NT2/D1 (cell line): ENCODE data around the gene EMD.
"Not testable (repeated sequence)": the region's sequence is repeated elsewhere in the genome, so short reads cannot be mapped to it uniquely, and the experiment has no call there.

Experiments used
- DNase-seq: peaks from one replicate; pipeline ENCODE4 v3.0.0-alpha.2; 2011; ENCODE audit warnings: low read depth, low spot score
- H3K27me3 ChIP-seq: 2 replicates; pipeline ENCODE4 v1.6.0; 2011; ENCODE audit warnings: mild to moderate bottlenecking; ENCODE audit not compliant: insufficient read length, insufficient read depth
- H3K36me3 ChIP-seq: 2 replicates; pipeline ENCODE4 v1.6.1; 2011; ENCODE audit warnings: mild to moderate bottlenecking, low read length, mixed read lengths; ENCODE audit not compliant: insufficient read depth, insufficient read length
- H3K4me1 ChIP-seq: 2 replicates; pipeline ENCODE4 v1.5.1; 2011; ENCODE audit not compliant: insufficient read depth, insufficient read length
- H3K4me3 ChIP-seq: 2 replicates; pipeline ENCODE4 v1.5.1; 2011; ENCODE audit warnings: low read depth; ENCODE audit not compliant: insufficient read length
- H3K9ac ChIP-seq: 2 replicates; pipeline ENCODE4 v1.6.0; 2011; ENCODE audit warnings: low read depth; ENCODE audit not compliant: insufficient read length
- H3K9me3 ChIP-seq: 2 replicates; pipeline ENCODE4 v1.5.1; 2011; ENCODE audit warnings: mild to moderate bottlenecking, low read length; ENCODE audit not compliant: insufficient read depth
- SUZ12 ChIP-seq: IDR thresholded peaks from 2 replicates; pipeline ENCODE4 v1.6.1; 2011; ENCODE audit not compliant: insufficient read length, insufficient read depth; ENCODE audit errors: extremely low read depth
- YY1 ChIP-seq: IDR thresholded peaks from 2 replicates; pipeline ENCODE4 v1.6.1; 2011; ENCODE audit not compliant: insufficient read length, insufficient read depth
- ZNF274 ChIP-seq: IDR thresholded peaks from 2 replicates; pipeline ENCODE4 v1.6.1; 2011; ENCODE audit warnings: mild to moderate bottlenecking, low read depth, low read length

Gene EMD

DNA sequence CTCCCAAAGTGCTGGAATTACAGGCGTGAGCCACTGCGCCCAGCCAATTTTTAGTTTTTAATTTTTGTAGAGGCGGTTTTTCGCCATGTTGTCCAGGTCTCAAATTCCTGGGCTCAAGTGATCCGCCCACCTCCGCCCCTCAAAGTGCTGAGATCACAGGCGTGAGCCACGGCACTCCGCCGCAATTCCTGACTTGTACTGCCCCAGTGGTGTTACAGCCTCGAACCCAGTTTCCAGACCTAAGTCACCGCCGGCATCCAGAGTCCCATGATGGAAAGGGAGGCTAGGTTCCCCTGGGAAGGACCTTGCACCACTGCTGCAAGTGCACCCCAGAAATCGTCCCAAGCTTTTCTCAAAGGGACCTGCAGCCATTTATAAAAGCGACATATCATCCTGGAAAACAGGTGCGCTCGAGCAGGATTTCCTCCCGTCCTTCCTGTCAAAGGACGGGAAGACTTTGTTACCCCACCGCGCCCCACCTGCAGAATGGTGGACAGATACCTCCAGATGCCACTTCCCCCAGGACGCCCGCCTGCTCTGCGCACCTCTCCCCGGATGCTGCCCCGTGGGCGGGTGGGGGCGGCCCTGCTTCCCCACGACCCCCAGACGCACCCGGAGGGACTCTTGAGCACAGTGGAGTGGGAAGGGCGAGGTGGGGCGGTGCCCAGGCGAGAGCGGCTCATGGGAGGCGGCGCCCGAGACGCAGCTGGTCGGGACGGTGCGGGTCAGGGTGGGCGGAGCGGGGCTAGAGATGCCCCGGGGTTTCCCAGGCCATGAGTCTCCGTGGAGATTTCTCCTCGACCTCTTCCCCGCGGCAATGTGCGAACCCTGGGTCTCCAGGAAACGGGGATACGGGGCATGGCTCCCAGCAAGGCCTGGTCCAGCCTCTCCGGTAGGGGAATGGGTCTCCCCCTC lies 18.1 kb downstream of the EMD start:
- Histone ChIP-seq H3K4me1 (peaks cover 2% of the 10 kb centered on the region), H3K9me3 (no peaks in the 10 kb centered on the region), H3K27me3 (no peaks in the 10 kb centered on the region), H3K9ac (peak overlapping the region; percentile 81), H3K4me3 (peak overlapping the region; percentile 71), H3K36me3 (peaks cover 29% of the 10 kb centered on the region)
- no peak for TF ChIP-seq SUZ12
- no peak for TF ChIP-seq ZNF274
- no peak for TF ChIP-seq YY1
- no peak for DNase-seq

DNA sequence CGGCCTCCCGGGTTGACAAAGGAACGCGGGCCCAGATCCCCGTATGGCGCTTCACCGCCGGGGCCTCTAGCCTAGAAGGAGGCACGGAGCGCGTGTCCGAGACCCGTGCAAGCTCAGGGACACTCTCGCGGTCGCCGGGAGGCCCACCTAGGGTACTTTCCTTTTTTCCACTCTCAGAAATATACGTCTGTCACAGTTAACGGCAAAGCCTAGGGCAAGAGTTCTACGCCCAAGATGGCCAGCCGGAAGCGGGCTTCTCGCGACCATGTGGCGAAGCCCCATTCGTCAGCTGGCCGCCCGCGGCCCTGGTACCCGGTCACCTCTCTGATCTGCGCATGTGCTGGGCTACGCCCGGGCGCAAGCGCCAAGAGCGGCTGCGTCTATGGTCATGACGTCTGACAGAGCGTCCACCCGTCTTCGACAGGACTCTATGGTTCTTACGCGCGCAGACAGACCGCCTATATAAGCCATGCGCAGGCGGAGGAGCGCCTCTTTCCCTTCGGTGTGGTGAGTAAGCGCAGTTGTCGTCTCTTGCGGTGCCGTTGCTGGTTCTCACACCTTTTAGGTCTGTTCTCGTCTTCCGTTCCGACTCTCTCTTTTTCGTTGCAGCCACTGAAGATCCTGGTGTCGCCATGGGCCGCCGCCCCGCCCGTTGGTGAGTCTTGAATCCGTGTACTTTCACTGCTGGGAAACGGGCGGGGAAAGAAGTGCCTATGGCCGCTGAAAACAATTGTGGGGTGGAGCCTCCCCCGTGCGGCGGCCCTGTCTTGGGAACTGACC lies 19.0 kb downstream of the EMD start, which contains the start of gene RPL10:
TSS of gene RPL10 (plus strand) at position 490 of the 780 bp plus-strand sequence. CDS start at position 633, 143 bp downstream.
- Histone ChIP-seq H3K4me3 (peak within 1 kb of the TSS; percentile 71), H3K36me3 (peaks cover 29% of the 10 kb centered on the region), H3K9ac (peak within 1 kb of the TSS; percentile 85), H3K4me1 (peaks cover 2% of the 10 kb centered on the region), H3K27me3 (no peaks in the 10 kb centered on the region), H3K9me3 (no peaks in the 10 kb centered on the region)
- TF ChIP-seq YY1: no peak
- peak; percentile 82 for DNase-seq

GRCh38 chrX:154398668-154399526 lies 19.8 kb downstream of the EMD start:
- H3K9me3 ChIP-seq: no peaks in the 10 kb centered on the region
- no peak for DNase-seq
- peaks cover 2% of the 10 kb centered on the region for H3K4me1 ChIP-seq
- H3K4me3 ChIP-seq: peak overlapping the region; percentile 71
- peaks cover 29% of the 10 kb centered on the region for H3K36me3 ChIP-seq
- H3K9ac ChIP-seq: peak overlapping the region; percentile 85
- TF ChIP-seq ZNF274 (no peak), SUZ12 (no peak), YY1 (no peak)
- H3K27me3 ChIP-seq: no peaks in the 10 kb centered on the region

GRCh38 chrX:154399527-154400368 lies 20.7 kb downstream of the EMD start:
- DNase-seq: no peak
- no peaks in the 10 kb centered on the region for H3K27me3 ChIP-seq
- peaks cover 2% of the 10 kb centered on the region for H3K4me1 ChIP-seq
- peaks cover 29% of the 10 kb centered on the region for H3K36me3 ChIP-seq
- H3K4me3 ChIP-seq: peak overlapping the region; percentile 71
- H3K9ac ChIP-seq: peak overlapping the region; percentile 85
- TF ChIP-seq YY1 (no peak), ZNF274 (no peak), SUZ12 (no peak)
- H3K9me3 ChIP-seq: no peaks in the 10 kb centered on the region

GRCh38 chrX:154400369-154400817 lies 21.3 kb downstream of the EMD start:
- Histone ChIP-seq H3K36me3 (peaks cover 29% of the 10 kb centered on the region), H3K9ac (peak overlapping the region; percentile 56)
- not testable (repeated sequence) for H3K4me1 ChIP-seq, H3K9me3 ChIP-seq, H3K4me3 ChIP-seq, H3K27me3 ChIP-seq, DNase-seq

GRCh38 chrX:154401045-154401799 lies 22.1 kb downstream of the EMD start:
- no peak for DNase-seq
- Histone ChIP-seq H3K4me1 (no peaks in the 10 kb centered on the region), H3K27me3 (no peaks in the 10 kb centered on the region), H3K9me3 (no peaks in the 10 kb centered on the region), H3K9ac (no peak overlapping the region), H3K4me3 (no peak overlapping the region), H3K36me3 (peaks cover 29% of the 10 kb centered on the region)
- TF ChIP-seq YY1: no peak
- no peak for TF ChIP-seq SUZ12
- TF ChIP-seq ZNF274: no peak
